BLaER1 (cell line): ENCODE measurements around the gene CRLF1.

Source experiments
- H3K27ac ChIP-seq: shearing (Covaris generic); formaldehyde crosslinking; 2 replicates; pipeline ENCODE4 v1.8.1; 2022
- H3K27me3 ChIP-seq: shearing (Covaris generic); formaldehyde crosslinking; 2 replicates; pipeline ENCODE4 v1.8.1; 2022
- H3K36me3 ChIP-seq: shearing (Covaris generic); formaldehyde crosslinking; 2 replicates; pipeline ENCODE4 v1.8.1; 2022
- H3K4me1 ChIP-seq: shearing (Covaris generic); formaldehyde crosslinking; 2 replicates; pipeline ENCODE4 v1.8.1; 2022
- H3K4me2 ChIP-seq: shearing (Covaris generic); formaldehyde crosslinking; 2 replicates; pipeline ENCODE4 v1.8.1; 2022
- H3K4me3 ChIP-seq: shearing (Covaris generic); formaldehyde crosslinking; 2 replicates; pipeline ENCODE4 v1.8.1; 2022
- H3K9ac ChIP-seq: shearing (Covaris generic); formaldehyde crosslinking; 2 replicates; pipeline ENCODE4 v1.8.1; 2022
- H3K9me3 ChIP-seq: shearing (Covaris generic); formaldehyde crosslinking; 2 replicates; pipeline ENCODE4 v1.8.1; 2022
- H4K20me1 ChIP-seq: shearing (Covaris generic); formaldehyde crosslinking; 2 replicates; pipeline ENCODE4 v1.8.1; 2022
- Cebpa-rat ChIP-seq: shearing (Covaris generic); IDR thresholded peaks from 2 replicates; pipeline ENCODE4 v1.8.1; 2022

The CRLF1 gene

DNA sequence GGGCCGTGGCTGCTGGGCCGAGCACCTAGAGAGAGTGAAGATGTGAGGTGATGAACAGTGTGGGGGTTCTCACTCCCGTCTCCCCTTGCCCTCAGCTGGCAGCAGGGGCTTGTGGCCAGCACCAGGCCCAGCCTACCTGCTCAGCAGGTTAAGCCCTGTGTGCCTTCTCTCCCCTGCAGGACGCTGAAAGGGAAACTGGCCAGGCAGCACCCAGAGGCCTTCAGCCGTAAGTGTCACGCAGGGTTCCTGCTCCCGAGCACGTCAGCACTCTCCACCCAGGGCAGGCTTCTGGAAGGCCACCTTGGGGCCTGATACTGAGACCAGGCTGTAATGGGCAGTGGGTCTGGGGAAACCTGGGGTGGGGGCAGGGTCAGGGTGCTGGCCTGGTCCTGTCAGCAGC lies 39.6 kb downstream of the CRLF1 start:
- Histone ChIP-seq H3K36me3 (peaks cover 82% of the 10 kb centered on the region), H3K27me3 (no peaks in the 10 kb centered on the region), H3K9me3 (no peaks in the 10 kb centered on the region), H3K27ac (no peak overlapping the region), H3K4me2 (no peak overlapping the region), H3K4me3 (no peak overlapping the region), H3K9ac (no peak overlapping the region), H3K4me1 (peaks cover 8% of the 10 kb centered on the region; the same call in 1 of the 2 replicates), H4K20me1 (peaks cover 5% of the 10 kb centered on the region)
- no peak for TF ChIP-seq Cebpa-rat

GRCh38 chr19:18562086-18562485 lies 44.5 kb downstream of the CRLF1 start:
- Histone ChIP-seq H3K27ac (no peak overlapping the region), H3K4me1 (peaks cover 16% of the 10 kb centered on the region), H3K36me3 (peaks cover 69% of the 10 kb centered on the region), H3K4me3 (no peak overlapping the region), H4K20me1 (peaks cover 23% of the 10 kb centered on the region), H3K27me3 (no peaks in the 10 kb centered on the region), H3K9ac (no peak overlapping the region), H3K4me2 (no peak overlapping the region), H3K9me3 (no peaks in the 10 kb centered on the region)
- TF ChIP-seq Cebpa-rat: no peak

- TF ChIP-seq Cebpa-rat: no peak
- Histone ChIP-seq H3K9ac (peak overlapping the region; percentile 38; the same call in 1 of the 2 replicates), H3K36me3 (peaks cover 45% of the 10 kb centered on the region), H3K4me1 (peaks cover 24% of the 10 kb centered on the region), H3K27me3 (no peaks in the 10 kb centered on the region), H3K9me3 (no peaks in the 10 kb centered on the region), H3K4me3 (no peak overlapping the region), H3K4me2 (peak overlapping the region; percentile 90), H3K27ac (no peak overlapping the region), H4K20me1 (peaks cover 23% of the 10 kb centered on the region)
Measured at GRCh38 chr19:18559685-18560084, 46.9 kb downstream of the CRLF1 start.

DNA sequence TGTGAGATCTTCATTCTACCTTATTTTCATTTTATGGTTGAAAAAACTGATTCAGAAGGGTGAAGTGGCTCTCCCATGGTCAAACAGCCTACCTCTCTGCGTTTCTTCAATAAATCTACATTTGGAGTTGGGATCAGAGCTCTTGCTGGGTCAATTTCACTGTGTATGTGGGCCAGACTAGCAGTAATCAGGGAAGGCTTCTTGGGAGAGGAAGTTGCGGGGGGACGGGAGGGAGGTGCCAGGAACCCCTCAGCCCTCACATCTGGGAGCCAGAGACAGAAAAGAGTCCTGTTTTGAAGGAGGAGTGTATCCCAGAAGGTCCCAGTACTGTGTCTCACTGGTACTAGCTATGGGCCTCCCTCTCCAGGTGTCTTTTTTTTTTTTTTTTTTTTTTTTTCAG lies 48.0 kb downstream of the CRLF1 start:
- H3K27me3 ChIP-seq: no peaks in the 10 kb centered on the region
- H4K20me1 ChIP-seq: peaks cover 23% of the 10 kb centered on the region
- peaks cover 34% of the 10 kb centered on the region for H3K36me3 ChIP-seq
- no peak for TF ChIP-seq Cebpa-rat
- peak overlapping the region; percentile 93 for H3K27ac ChIP-seq
- H3K4me3 ChIP-seq: peak overlapping the region; percentile 96
- peak overlapping the region; percentile 91 for H3K9ac ChIP-seq
- H3K9me3 ChIP-seq: no peaks in the 10 kb centered on the region
- peak overlapping the region; percentile 90 for H3K4me2 ChIP-seq
- H3K4me1 ChIP-seq: peaks cover 24% of the 10 kb centered on the region

DNA sequence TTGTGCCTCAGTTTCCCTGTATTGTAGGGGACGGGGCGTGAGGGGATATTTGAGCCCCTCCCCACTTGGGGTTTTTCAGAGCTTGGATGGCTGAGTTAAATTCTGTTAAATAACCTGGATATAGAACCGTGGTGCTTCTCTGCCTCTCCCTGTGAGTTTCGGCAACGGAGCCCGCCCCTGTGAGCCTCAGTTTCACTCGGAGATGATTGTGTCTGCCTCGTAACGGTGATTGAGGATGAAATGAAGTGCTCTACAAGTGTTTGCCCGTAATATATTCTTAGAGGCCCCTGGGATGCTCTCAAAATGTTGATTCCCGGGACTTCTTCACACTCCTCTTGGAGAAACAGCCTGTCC lies 48.4 kb downstream of the CRLF1 start:
- Histone ChIP-seq H3K36me3 (peaks cover 30% of the 10 kb centered on the region), H4K20me1 (peaks cover 23% of the 10 kb centered on the region), H3K4me3 (peak overlapping the region; percentile 96), H3K4me1 (peaks cover 24% of the 10 kb centered on the region), H3K27ac (peak overlapping the region; percentile 93), H3K4me2 (peak overlapping the region; percentile 90), H3K27me3 (no peaks in the 10 kb centered on the region), H3K9me3 (no peaks in the 10 kb centered on the region), H3K9ac (peak overlapping the region; percentile 91)
- no peak for TF ChIP-seq Cebpa-rat

DNA sequence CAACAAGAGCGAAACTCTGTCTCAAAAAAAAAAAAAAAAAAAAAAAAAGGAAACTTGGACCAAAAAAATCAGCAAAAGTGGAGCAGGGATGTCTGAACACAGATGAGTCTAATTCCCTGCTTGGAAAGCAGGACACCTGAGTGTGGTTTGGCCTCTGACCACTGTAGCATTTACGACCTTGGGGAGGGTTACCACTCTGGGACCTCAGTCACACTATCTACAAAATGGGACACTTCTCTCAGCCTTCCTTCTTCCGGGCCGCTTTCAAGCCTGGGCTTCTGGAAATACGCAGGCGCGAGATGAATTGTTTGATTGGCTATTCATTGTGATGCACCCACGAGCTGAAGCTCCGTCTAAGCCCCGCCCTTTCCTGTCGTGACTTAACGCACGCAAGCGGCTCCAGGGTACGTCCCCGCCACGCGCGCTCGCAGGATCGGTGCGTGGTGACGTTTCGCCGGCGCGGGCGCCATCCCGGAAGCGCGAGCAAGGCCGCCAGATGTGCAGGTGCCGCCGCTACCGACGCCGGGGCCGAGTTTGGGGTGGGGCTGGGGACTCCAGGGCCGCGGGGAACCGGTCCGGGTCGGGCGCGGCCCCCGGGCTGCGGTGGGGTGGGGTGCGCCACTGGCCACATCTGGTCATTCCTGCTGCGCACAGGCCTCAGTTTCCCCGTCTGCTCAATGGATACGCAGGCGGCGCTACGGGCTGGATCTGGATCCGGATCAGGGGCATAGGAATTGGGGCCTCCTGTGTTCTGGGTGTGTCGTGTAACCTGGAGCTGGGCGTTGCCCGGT lies 49.0 kb downstream of the CRLF1 start, which contains the start of gene KXD1:
KXD1 (plus strand) TSS at position 460 of the 791 bp plus-strand sequence. CDS start 4,187 bp downstream, outside the sequence.
- H3K4me3 ChIP-seq: peak within 1 kb of the TSS; percentile 96
- H4K20me1 ChIP-seq: peaks cover 23% of the 10 kb centered on the region
- H3K9ac ChIP-seq: peak within 1 kb of the TSS; percentile 91
- TF ChIP-seq Cebpa-rat: no peak
- H3K27ac ChIP-seq: peak within 1 kb of the TSS; percentile 93
- no peaks in the 10 kb centered on the region for H3K9me3 ChIP-seq
- peaks cover 24% of the 10 kb centered on the region for H3K4me1 ChIP-seq
- peaks cover 24% of the 10 kb centered on the region for H3K36me3 ChIP-seq
- no peaks in the 10 kb centered on the region for H3K27me3 ChIP-seq
- H3K4me2 ChIP-seq: peak within 1 kb of the TSS; percentile 90

DNA sequence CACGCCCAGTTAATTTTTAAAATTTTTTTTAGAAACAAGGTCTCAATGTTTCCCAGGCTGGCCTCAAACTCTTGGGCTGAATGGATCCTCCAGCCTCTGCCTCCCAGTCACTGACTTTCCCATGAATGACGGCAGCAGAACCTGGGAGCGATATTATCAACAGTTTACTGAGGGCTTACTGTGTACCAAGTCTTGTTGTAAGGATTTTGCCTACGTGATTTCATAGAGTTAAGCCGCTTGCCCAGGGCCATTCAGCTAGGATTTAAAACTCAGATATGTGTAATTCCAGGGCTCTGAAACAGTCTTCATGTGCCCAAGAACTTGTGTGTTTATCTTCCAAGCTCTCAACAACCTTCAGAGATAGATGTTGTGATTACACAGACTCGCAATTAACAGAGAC lies 55.0 kb downstream of the CRLF1 start:
- H3K4me3 ChIP-seq: no peak overlapping the region
- H4K20me1 ChIP-seq: no peaks in the 10 kb centered on the region
- no peak overlapping the region for H3K9ac ChIP-seq
- no peaks in the 10 kb centered on the region for H3K9me3 ChIP-seq
- TF ChIP-seq Cebpa-rat: no peak
- no peak overlapping the region for H3K4me2 ChIP-seq
- no peaks in the 10 kb centered on the region for H3K36me3 ChIP-seq
- peaks cover 3% of the 10 kb centered on the region for H3K4me1 ChIP-seq
- no peaks in the 10 kb centered on the region for H3K27me3 ChIP-seq
- no peak overlapping the region for H3K27ac ChIP-seq

- peak overlapping the region; percentile 23; the same call in 1 of the 2 replicates for H3K27ac ChIP-seq
- H3K27me3 ChIP-seq: no peaks in the 10 kb centered on the region
- H4K20me1 ChIP-seq: peaks cover 10% of the 10 kb centered on the region
- peaks cover 23% of the 10 kb centered on the region for H3K4me1 ChIP-seq
- H3K9me3 ChIP-seq: no peaks in the 10 kb centered on the region
- H3K4me3 ChIP-seq: peak overlapping the region; percentile 62
- no peak for TF ChIP-seq Cebpa-rat
- 0 out of 2 replicates have a peak overlapping the region, but pooled peaks have one; percentile 63 for H3K9ac ChIP-seq
- H3K4me2 ChIP-seq: peak overlapping the region; percentile 88
- peaks cover 30% of the 10 kb centered on the region for H3K36me3 ChIP-seq
Measured at GRCh38 chr19:18543814-18544475, 62.7 kb downstream of the CRLF1 start.
